Fibroblast of the aortic adventitia (primary cell): ENCODE measurements around the gene SETD7. TPM values are rescaled to one million over a fixed set of nuclear protein-coding genes. Genes with fewer than 3 reads are reported as not detected.

ENCODE experiments used
- DNase-seq: peaks from one replicate; pipeline ENCODE4 v3.0.0-alpha.2; 2010; ENCODE audit warnings: low read depth
- H3K4me3 ChIP-seq: 2 replicates; pipeline ENCODE4 v1.5.1; 2011; ENCODE audit warnings: low read depth, mild to moderate bottlenecking, control low read depth, low read length, moderate library complexity
- CTCF ChIP-seq: IDR thresholded peaks from 2 replicates; pipeline ENCODE4 v1.5.1; 2011; ENCODE audit warnings: mild to moderate bottlenecking, low read length, control low read depth, inconsistent platforms; ENCODE audit not compliant: insufficient read depth
- total RNA-seq: library from RNA; depleted of rRNA; stranded (reverse); fragments of >200 nt; gene quantifications from 2 replicates; pipeline ENCODE4 v1.2.3, GENCODE V29; 2012; ENCODE audit warnings: low replicate concordance

The SETD7 gene
- total RNA-seq, 1 donor: 80.3 TPM

GRCh38 chr4:139503622-139504166 is 52.3 kb downstream of the SETD7 start:
- H3K4me3 ChIP-seq: no peak overlapping the region
- TF ChIP-seq CTCF: no peak
- DNase-seq: no peak

- no peak for TF ChIP-seq CTCF
- DNase-seq: no peak
- no peak overlapping the region for H3K4me3 ChIP-seq
Measured at GRCh38 chr4:139501927-139502899, 53.8 kb downstream of the SETD7 start.

- no peak for TF ChIP-seq CTCF
- no peak for DNase-seq
- H3K4me3 ChIP-seq: no peak overlapping the region
Measured at GRCh38 chr4:139501527-139501926, 54.5 kb downstream of the SETD7 start.

GRCh38 chr4:139501117-139501516 is 54.9 kb downstream of the SETD7 start:
- TF ChIP-seq CTCF: no peak
- H3K4me3 ChIP-seq: no peak overlapping the region
- DNase-seq: no peak

GRCh38 chr4:139499186-139499585 is 56.8 kb downstream of the SETD7 start:
- DNase-seq: no peak
- H3K4me3 ChIP-seq: no peak overlapping the region
- TF ChIP-seq CTCF: no peak

GRCh38 chr4:139493176-139493575 is 62.8 kb downstream of the SETD7 start:
- TF ChIP-seq CTCF: no peak
- H3K4me3 ChIP-seq: no peak overlapping the region
- DNase-seq: no peak

- no peak for DNase-seq
- TF ChIP-seq CTCF: no peak
- H3K4me3 ChIP-seq: no peak overlapping the region
Measured at GRCh38 chr4:139492429-139492828, 63.6 kb downstream of the SETD7 start.
